Stimulated activated CD8-positive, alpha-beta memory T cell treated with anti-CD3 and anti-CD28 coated beads, Interleukin-7, amount 100 ng/mL, for 48 hours (primary cell): ENCODE results near the gene CRYAB.

Experiments used
- DNase-seq, 2 donors: peaks; one replicate each; pipeline ENCODE4 v3.0.0-alpha.2; 2020; ENCODE audit warnings: low read depth in 1 of 2; ENCODE audit errors: extremely low read depth in 1 of 2

CRYAB gene

GRCh38 chr11:111911563-111912401, at the start of gene CRYAB:
TSS of gene CRYAB (minus strand) at chr11:111911770. CDS start at chr11:111911724, 46 bp downstream.
- no peak for DNase-seq

- DNase-seq = no peak
Observed at GRCh38 chr11:111960916-111961315, 49.3 kb upstream of the CRYAB start.

GRCh38 chr11:111957663-111958444, 46.3 kb upstream of the CRYAB start:
- no peak for DNase-seq

- DNase-seq = no peak
Observed at GRCh38 chr11:111954154-111954553, 42.6 kb upstream of the CRYAB start.

- no peak for DNase-seq
Observed at GRCh38 chr11:111951565-111951964, 40.0 kb upstream of the CRYAB start.

- no peak for DNase-seq
Observed at GRCh38 chr11:111949519-111950426, 38.2 kb upstream of the CRYAB start.

- DNase-seq = no peak
Observed at GRCh38 chr11:111947143-111947542, 35.6 kb upstream of the CRYAB start.

- no peak for DNase-seq
Observed at GRCh38 chr11:111946499-111946898, 34.9 kb upstream of the CRYAB start.

GRCh38 chr11:111945198-111945597, 33.6 kb upstream of the CRYAB start:
- DNase-seq = no peak

GRCh38 chr11:111944651-111945051, 33.1 kb upstream of the CRYAB start:
- no peak for DNase-seq

GRCh38 chr11:111944139-111944538, 32.6 kb upstream of the CRYAB start:
- DNase-seq = no peak

- no peak for DNase-seq
Observed at GRCh38 chr11:111942829-111943228, 31.3 kb upstream of the CRYAB start.

- no peak for DNase-seq
Observed at GRCh38 chr11:111941963-111942362, 30.4 kb upstream of the CRYAB start.

GRCh38 chr11:111939836-111940604, 28.4 kb upstream of the CRYAB start:
- DNase-seq = no peak

- no peak for DNase-seq
Observed at GRCh38 chr11:111938687-111939160, 27.2 kb upstream of the CRYAB start.

GRCh38 chr11:111937844-111938243, 26.3 kb upstream of the CRYAB start:
- no peak for DNase-seq

GRCh38 chr11:111937461-111937769, 25.8 kb upstream of the CRYAB start:
- DNase-seq = no peak

- no peak for DNase-seq
Observed at GRCh38 chr11:111936040-111936540, 24.5 kb upstream of the CRYAB start.

GRCh38 chr11:111935317-111936039, 23.9 kb upstream of the CRYAB start:
- DNase-seq = no peak
